Hepatocyte (in vitro differentiated cells): ENCODE data around the gene COPS9.

Experiments
- EZH2 ChIP-seq: fragments of 200-600 bp; sonication (generic); IDR thresholded peaks from 2 replicates; pipeline ENCODE4 v1.6.1; 2016; ENCODE audit warnings: antibody characterized with exemption, mild to moderate bottlenecking, borderline replicate concordance
- EZH2phosphoT487 ChIP-seq: fragments of 200-600 bp; sonication (generic); IDR thresholded peaks from one replicate; pipeline ENCODE4 v1.6.1; 2018; ENCODE audit warnings: antibody characterized with exemption, mild to moderate bottlenecking, low read depth, moderate library complexity; ENCODE audit not compliant: unreplicated experiment, severe bottlenecking
- TF ChIP-seq, protein P1 (sequence below): fragments of 200-600 bp; sonication (generic); IDR thresholded peaks from 2 replicates; pipeline ENCODE4 v1.5.1; 2016; ENCODE audit warnings: antibody characterized with exemption, mild to moderate bottlenecking; ENCODE audit not compliant: poor library complexity

DNA sequence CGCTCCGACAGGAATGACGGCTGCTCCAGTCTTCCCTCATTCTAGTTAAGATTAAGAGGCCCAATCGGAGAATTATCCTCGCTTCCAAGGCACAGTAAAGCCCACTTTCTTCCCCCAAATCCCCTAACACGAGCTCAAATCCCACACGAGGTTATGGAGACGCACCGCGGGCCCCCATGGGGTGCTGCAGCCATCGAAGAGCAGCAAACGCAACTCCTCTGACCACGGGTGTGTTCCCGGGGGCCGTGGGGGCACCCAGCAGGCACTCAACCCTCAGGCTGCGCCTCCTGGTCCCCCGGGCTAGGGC lies 446 bp downstream of the COPS9 start:
- TF ChIP-seq, protein P1, sequence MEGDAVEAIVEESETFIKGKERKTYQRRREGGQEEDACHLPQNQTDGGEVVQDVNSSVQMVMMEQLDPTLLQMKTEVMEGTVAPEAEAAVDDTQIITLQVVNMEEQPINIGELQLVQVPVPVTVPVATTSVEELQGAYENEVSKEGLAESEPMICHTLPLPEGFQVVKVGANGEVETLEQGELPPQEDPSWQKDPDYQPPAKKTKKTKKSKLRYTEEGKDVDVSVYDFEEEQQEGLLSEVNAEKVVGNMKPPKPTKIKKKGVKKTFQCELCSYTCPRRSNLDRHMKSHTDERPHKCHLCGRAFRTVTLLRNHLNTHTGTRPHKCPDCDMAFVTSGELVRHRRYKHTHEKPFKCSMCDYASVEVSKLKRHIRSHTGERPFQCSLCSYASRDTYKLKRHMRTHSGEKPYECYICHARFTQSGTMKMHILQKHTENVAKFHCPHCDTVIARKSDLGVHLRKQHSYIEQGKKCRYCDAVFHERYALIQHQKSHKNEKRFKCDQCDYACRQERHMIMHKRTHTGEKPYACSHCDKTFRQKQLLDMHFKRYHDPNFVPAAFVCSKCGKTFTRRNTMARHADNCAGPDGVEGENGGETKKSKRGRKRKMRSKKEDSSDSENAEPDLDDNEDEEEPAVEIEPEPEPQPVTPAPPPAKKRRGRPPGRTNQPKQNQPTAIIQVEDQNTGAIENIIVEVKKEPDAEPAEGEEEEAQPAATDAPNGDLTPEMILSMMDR: no peak
- TF ChIP-seq EZH2: no peak
- no peak for TF ChIP-seq EZH2phosphoT487
